Spleen (tissue), 7 donors: ENCODE measurements around the gene CST9L.

Experiments
- POLR2A ChIP-seq, 3 donors: fragments of 450-650 bp; IDR thresholded peaks; one replicate each; pipeline ENCODE4 v1.5.1; 2017; ENCODE audit warnings: antibody characterized with exemption in 3 of 3, mild to moderate bottlenecking in 1 of 3
- TF ChIP-seq, protein P1 (sequence below), 11 experiments: fragments of 200-600 bp in 7 of 11; fragments of 450-650 bp in 4 of 11; sonication (generic) in 4 of 11; IDR thresholded peaks in 8 of 11; conservative IDR thresholded peaks in 3 of 11; 1 replicate in 7 of 11; 2 replicates in 4 of 11; pipeline versions ENCODE4 v1.4.0 to v1.8.0; 2016 to 2021; ENCODE audit warnings: antibody characterized with exemption in 11 of 11, inconsistent platforms in 4 of 11, mild to moderate bottlenecking in 1 of 11
- donor health status: DM: no; HTN: no; CAD: no; lungs with moderate emphysema.
- donor health status: DM: no; HTN: no; CAD: no.
- donor health status: DM: no; HTN: no; CAD: no.

DNA sequence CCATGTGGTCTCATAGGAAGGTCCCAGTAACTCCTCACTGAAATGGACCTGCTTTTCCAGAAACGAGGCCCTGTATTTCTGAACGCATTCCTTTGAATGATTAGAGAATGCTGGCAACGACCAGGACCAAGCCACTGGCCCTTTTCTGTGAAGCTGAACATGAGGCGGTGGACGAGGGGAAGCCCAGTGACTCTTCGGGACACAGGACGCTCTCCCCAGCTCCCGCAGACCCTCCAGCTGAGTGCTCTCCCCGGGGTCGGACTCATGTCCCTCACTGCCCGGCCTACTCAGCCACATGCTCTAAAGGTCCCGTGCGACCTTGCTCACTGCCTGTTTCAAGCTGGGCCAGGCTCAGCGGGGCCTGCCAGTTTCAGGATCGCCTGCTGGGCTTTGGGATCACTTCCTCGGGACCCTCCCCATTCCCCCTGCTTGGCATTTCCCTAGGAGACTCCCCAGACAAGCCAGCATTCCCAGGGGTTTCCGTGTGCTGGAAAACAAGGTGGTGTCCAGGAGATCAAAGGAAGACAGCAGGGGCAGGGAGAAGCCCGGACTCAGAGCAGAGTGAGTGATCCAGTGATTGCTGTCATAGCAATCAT, 40.1 kb upstream of the CST9L start:
- TF ChIP-seq, protein P1, sequence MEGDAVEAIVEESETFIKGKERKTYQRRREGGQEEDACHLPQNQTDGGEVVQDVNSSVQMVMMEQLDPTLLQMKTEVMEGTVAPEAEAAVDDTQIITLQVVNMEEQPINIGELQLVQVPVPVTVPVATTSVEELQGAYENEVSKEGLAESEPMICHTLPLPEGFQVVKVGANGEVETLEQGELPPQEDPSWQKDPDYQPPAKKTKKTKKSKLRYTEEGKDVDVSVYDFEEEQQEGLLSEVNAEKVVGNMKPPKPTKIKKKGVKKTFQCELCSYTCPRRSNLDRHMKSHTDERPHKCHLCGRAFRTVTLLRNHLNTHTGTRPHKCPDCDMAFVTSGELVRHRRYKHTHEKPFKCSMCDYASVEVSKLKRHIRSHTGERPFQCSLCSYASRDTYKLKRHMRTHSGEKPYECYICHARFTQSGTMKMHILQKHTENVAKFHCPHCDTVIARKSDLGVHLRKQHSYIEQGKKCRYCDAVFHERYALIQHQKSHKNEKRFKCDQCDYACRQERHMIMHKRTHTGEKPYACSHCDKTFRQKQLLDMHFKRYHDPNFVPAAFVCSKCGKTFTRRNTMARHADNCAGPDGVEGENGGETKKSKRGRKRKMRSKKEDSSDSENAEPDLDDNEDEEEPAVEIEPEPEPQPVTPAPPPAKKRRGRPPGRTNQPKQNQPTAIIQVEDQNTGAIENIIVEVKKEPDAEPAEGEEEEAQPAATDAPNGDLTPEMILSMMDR (IDR thresholded peaks at IDR 0.05 in 8 of 11, conservative IDR thresholded peaks at IDR 0.05 in 3 of 11): no peak
- no peak for TF ChIP-seq POLR2A (IDR thresholded peaks at IDR 0.05)
